Stimulated activated CD8-positive, alpha-beta memory T cell treated with anti-CD3 and anti-CD28 coated beads, Interleukin-15, amount 100 ng/mL, for 1 hour (primary cell): ENCODE measurements around the gene SV2C.
"Not testable (repeated sequence)": the region's sequence is repeated elsewhere in the genome, so short reads cannot be mapped to it uniquely, and the experiment has no call there.

Experiments
- DNase-seq: peaks from one replicate; pipeline ENCODE4 v3.0.0-alpha.2; 2020; ENCODE audit warnings: low read depth

SV2C gene

GRCh38 chr5:76082772-76083554 is at the start of gene SV2C:
Gene SV2C (plus strand): TSS chr5:76083383. CDS start chr5:76131751, 48,368 bp downstream.
- no peak for DNase-seq

DNA sequence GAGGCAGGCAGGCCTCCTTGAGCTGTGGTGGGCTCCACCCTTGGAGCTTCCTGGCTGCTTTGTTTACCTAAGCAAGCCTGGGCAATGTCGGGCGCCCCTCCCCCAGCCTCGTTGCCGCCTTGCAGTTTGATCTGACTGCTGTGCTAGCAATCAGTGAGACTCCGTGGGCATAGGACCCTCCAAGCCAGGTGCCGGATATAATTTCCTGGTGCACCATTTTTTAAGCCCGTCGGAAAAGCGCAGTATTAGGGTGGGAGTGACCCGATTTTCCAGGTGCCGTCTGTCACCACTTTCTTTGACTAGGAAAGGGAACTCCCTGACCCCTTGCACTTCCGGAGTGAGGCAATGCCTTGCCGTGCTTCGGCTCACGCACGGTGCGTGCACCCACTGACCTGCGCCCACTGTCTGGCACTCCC is 45.4 kb upstream of the SV2C start:
- DNase-seq: not testable (repeated sequence)

DNA sequence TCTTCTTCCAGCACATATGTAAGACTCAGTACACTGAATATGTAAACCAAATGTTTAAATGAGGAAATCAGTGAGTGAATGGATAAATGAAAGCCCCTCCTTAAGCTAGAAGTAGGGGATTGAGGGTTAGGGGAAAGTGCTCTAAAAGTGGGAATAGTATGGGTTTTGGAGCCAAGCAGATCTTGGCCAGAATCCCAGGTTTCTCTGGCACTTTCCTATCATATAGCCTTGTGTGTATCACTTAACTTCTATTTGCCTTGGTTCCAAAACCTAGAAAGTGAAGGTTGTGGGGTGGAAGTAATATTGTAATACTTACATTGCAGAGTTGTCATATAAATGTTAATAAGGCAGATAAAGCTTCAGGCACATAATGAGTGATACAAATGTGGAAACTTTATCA is 45.0 kb upstream of the SV2C start:
- DNase-seq: no peak

- no peak for DNase-seq
Measured at GRCh38 chr5:76040806-76041205, 42.4 kb upstream of the SV2C start.

DNA sequence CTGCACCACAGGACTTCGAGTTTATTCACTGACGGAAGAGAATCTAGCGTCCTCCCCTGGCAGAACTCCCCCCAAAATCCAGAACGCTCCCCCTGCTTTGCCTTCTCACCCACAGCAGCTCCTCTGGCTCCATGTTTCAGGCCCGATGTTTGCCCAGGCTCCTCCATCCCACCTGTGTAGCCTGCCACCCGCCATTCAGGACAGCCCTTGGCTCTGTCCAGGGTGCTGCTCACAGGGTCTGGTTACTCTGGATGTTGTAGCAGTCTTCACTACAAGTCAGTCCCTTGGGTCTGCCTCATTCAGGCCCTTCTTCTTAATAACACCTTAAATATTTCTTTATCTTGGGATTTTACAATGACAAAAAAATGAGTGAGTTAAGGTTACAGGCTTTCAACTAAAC is 41.3 kb upstream of the SV2C start:
- no peak for DNase-seq

GRCh38 chr5:76046741-76047140 is 36.4 kb upstream of the SV2C start:
- no peak for DNase-seq

- DNase-seq: no peak
Measured at GRCh38 chr5:76050134-76050533, 33.0 kb upstream of the SV2C start.

DNA sequence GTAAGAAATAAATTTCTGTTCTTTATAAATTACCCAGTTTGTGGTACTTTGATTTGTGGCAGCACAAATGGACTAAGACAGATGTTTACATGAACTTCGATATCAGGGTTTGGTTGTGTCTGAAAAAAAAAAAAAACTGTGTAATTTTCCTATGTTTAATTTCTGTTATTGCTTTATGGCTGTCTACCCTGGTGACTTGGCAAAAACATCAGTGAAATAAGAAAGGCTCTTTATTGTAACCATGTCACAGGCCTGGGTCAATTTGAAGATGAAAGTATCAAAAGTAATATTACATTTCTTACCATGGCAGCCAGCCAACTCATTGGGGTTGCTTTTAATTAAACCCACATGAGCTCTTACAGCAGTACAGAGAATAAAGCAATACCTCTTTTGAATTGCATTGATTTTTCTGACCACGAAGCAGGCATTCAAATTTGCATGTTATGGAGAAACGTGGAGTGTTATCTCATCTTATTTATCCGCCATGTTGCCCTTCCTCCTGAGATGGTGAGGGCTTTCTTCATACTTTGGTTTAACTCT is 20.6 kb upstream of the SV2C start:
- DNase-seq: no peak

DNA sequence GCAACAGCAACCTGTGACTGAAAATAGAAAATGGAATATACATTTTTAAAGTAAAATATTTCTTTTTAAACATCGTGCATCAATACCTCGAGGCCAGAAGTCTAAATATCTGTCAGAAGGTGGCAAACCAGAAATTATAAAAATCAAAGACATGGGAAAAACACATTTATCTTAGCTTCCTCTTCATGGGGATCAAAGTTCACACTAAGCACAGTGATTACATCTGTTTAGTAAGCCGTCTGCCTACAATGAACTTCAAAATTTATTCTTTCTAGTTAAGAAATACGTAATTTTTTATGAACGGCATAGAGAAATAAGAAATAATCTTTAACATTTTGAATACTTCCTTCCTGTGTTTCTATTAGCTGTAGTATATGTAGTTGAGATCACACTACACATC is 17.9 kb upstream of the SV2C start:
- no peak for DNase-seq

- DNase-seq: no peak
Measured at GRCh38 chr5:76069061-76069735, 14.0 kb upstream of the SV2C start.

DNA sequence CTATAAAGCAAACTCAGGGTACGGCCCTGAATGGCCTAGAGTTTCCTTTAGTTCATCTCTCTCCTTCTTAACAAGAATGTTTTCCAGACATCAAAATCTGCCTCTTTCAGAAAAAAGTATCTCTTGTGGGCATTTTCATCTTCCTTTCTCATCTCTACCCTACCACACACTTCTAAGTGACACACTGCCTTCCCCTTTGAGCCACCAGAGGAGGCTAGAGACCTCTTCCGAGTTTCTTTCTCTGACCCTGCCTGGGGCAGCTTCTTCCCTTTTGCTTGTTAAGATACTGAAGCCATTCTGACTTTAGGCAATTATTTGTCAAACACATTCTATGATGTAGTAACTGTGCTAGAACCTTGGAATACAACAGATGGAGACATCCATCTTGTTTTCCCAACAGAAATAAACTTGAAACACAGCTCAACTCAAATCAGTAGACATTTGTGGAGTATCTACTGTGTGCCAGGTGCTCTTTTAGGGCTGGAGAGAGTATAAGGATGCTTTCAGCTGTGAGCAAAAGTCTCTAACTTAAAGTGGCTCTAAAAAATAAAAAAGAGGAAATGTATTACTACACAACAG is 8.6 kb upstream of the SV2C start:
- no peak for DNase-seq

- no peak for DNase-seq
Measured at GRCh38 chr5:76081811-76082771, 1.1 kb upstream of the SV2C start.

DNA sequence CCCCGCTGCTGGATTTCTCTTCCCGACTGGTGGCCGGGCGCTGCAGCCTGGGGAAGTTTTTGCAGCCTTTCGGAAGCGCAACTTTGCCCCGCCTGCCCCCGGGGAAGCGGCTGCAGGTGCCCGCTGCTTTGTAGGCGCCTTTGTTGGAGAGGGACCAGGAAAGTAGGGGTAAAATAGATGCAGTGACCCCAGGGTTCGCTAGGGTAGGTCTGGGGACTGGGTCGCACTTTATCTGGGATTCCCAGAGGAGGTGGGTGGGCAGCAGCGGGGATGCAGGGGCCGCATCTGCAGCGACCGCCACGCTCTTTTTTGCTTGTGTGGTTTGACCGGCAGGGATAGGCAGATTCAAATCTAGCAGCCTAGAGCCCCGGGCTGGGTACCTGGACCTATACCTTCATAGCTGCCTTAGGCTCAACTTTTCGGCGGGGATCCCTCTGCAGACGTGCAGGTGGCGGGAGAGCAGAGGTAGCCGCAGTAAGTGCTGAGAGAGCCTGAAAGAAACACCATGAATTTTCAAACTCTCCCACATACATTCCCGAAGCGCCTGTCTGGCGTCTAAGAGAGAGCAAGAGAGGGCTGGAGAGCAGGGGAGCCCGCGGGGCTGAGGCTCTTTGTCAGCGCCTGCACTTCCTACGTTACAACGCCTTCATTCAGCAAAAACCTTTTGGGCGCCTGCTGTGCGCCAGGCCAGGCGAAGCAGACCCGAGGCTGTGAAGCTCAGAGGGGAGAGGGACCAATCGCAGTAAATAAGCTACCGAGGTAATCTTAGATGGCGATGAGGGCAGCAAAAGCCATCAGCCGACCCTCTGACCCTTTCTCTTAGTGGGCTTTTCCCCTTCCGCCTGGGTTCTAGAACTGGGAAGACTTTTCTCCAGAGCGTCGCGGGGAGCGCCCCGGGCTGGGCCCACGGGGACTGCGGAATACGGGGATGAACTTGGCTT is 642 bp downstream of the SV2C start:
- DNase-seq: no peak

DNA sequence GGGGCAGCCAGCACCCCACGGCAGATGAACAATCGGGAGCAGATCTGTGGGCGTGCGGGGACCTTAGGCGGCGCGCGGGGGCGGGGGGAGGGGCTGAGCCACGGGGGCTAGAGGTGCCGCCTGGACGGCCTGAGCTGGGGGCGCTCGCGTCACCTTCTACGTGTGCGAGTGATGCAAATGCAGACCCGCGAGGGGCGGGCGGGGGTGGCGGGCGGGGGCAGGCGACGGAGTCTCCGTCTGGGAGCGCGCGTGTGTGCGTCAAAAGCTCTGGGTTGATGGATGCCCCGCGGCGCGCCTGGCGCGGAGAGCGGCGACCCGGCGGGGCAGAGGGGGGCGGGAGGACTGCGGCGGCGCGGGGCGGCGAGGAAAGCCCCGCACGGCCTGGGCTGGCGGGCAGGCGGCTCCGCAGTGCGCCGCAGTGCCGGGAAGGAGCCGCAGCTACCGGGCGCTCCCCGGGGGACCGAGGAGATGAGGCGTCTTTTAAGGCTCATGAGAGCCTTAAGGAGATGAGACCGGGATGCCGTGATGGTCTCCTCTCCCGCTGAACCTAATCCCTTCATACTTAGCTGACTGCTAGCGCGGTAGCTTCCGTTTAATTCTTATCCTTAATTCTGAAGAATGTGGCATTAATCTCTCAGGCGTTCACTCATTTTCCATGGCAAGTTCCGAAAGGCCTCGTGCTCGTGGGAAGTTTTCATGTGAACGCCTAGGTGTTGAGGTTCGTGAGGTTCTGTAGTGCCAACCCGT is 1.5 kb downstream of the SV2C start:
- DNase-seq: no peak

GRCh38 chr5:76085243-76085579 is 2.0 kb downstream of the SV2C start:
- DNase-seq: no peak

GRCh38 chr5:76086095-76086494 is 2.9 kb downstream of the SV2C start:
- no peak for DNase-seq

DNA sequence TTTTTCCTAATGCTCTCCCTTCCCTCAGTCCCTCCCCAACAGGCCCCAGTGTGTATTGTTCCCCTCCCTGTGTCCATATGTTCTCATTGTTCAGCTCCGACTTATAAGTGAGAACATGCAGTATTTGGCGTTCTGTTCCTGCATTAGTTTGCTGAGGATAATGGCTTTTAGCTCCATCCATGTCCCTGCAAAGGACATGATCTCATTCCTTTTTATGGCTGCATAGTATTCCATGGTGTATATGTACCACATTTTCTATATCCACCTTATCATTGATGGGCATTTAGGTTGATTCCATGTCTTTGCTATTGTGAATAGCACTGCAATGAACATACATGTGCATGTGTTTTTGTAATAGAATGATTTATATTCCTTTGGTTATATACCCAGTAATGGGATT is 6.0 kb downstream of the SV2C start:
- DNase-seq: not testable (repeated sequence)

DNA sequence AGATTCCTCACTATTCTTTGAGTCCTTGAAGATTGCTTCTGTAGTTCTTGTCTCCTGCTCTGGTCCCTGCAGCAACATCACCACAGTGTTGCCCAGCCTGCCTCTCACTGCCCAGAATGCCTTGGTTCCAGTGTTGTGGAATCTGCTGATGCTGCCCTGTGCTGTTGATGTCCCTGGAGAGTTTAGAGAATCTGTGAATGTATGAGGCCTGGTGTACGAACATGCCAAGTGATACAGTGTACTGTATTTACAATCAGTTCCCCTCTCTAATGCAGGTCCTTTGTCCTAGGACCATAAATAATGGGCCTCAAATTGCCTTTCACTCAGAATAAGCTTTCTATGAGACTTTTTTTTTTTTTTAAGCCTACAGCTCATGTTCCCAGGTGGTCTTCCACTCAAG is 8.2 kb downstream of the SV2C start:
- no peak for DNase-seq

GRCh38 chr5:76099286-76099702 is 16.1 kb downstream of the SV2C start:
- DNase-seq: no peak

GRCh38 chr5:76099756-76100155 is 16.6 kb downstream of the SV2C start:
- DNase-seq: no peak
